HG03066 (cell line): ENCODE measurements around the gene ATG101.
"Not testable (repeated sequence)": the region's sequence is repeated elsewhere in the genome, so short reads cannot be mapped to it uniquely, and the experiment has no call there.

ENCODE experiments used
- ATAC-seq: cut with Tn5 transposase; IDR thresholded peaks from one replicate; pipeline ENCODE4 v1.9.1; 2021; ENCODE audit warnings: low read depth; ENCODE audit not compliant: unreplicated experiment

ATG101 gene

DNA sequence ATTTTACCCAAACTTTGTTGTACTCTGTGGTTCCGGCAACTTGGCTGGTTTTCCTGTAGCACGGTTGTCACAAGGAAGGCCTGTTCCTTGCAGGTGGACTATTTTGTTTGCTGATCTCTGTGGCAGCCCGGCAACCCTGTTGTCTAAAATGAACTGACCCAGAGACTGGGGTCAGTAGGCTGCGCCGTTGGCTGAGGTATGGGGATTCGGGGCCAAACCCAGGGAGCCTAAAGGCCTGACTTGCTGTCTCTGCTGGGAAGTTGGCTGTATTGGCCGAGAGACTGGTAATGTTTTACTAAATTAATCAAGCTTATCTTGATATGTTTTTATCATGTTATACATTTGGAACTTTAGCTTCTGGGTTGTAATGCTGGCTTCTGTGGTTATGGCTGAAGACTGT is 23.6 kb downstream of the ATG101 start:
- no peak for ATAC-seq

DNA sequence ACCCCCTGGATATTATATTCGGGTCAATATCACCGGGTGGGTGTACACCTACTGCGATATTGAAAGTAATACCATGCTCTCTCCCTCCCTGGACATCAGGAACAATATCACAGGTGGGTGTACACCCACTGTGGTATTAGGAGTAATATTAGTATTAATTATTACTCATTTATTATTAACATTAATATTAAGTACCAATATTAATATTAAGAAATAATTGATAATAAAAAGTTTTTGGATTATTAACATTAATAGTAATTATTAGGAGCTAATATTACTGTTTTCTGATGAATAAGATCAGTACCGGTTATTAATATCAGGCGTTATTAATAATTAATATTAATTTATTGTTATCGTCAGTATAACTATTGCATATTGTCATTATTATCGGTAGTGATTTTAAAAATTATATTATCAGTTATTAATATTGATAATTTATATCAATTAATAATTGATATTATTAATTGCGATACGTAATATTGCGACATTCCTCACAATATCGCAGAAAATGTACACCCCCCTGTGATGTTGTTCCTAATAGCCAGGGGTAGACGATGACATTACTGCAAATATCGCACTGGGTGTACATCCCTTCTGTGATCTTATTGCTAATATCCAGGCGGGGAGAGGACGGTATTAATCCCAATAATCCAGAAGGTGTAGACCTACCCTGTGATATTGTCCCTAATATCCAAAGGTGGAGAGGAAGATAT is 26.7 kb downstream of the ATG101 start:
- ATAC-seq: no peak

DNA sequence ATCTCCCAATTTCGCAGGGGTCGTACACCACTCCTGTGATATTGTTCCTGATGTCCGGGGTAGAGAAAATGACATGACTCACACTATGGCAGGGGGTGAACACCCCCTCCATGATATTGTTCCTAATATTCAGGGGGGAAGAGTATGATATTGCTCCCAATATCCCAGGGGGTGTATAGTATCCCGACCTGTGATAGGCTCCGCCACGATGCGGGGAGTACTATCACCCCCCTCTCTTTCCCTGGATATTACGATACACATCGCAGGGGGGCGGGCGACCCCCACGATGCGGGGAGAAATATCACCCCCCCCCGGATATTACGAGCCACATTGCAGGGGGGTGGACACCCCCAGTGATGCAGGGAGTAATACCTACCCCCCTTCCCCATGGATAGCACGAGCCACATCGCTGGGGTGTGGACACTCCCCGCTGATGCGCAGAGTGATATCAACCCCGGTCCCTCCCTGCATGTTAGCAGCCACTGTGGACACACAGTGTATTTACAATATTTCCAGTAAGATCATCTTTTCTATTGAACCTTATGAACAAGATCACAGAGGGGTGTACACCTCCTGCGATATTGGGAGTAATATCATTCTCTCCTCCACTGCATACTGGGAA is 27.4 kb downstream of the ATG101 start:
- no peak for ATAC-seq

DNA sequence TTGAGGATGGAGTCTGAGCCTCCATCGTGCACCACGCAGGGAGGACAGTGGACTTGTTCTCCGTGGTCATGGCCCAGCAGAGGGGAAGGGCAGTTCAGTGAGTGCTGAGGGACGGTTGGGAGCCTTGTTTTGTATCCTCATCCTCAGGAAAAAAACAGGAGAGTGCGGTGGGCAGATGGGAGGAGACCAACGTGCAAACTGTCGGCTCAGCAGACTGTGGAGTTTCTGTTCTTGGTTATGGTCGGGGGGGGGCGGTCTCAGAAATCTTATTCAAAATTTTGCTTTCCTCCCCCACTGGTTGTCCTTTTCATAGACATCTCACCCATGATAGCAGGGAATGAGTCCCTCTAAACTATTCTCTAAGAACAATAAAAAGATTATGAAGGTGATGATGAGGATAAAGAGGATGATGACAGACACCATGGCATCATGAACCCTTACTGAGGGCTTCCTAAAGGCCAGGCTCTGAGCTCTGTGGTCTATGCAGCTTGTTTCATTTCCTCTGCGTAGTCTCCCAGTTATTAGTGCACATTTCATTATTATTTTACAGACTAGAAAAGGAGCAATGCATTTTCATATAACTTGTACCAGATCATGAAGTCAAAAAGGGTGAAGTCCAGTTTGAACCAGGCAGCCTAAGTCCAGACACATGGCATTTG is 34.8 kb downstream of the ATG101 start:
- ATAC-seq: not testable (repeated sequence)

GRCh38 chr12:52116222-52117125 is 46.7 kb downstream of the ATG101 start:
- ATAC-seq: not testable (repeated sequence)

GRCh38 chr12:52117806-52118475 is 48.2 kb downstream of the ATG101 start:
- ATAC-seq: peak; percentile 34

- no peak for ATAC-seq
Observed at GRCh38 chr12:52119398-52120254, 49.8 kb downstream of the ATG101 start.

- ATAC-seq: no peak
Observed at GRCh38 chr12:52120951-52121823, 51.4 kb downstream of the ATG101 start.

- ATAC-seq: no peak
Observed at GRCh38 chr12:52121824-52122539, 52.2 kb downstream of the ATG101 start.

DNA sequence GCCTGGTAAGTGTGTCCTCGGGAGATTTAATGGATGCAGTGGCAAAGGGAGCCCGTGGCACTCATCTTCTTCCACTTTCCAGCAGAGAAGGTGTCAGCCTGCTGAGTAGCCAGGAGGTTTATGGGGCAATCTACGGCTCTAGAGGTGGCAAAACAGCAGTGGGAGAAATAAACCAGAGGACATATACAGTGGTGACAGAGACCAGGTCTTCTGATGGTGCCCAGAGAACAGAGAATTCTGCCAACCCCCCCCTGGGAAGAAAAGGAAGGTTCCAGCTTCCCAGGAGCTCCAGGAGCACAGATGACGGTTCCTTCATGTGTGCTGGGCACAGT is 52.7 kb downstream of the ATG101 start:
- no peak for ATAC-seq

GRCh38 chr12:52122904-52123303 is 53.1 kb downstream of the ATG101 start:
- ATAC-seq: no peak

DNA sequence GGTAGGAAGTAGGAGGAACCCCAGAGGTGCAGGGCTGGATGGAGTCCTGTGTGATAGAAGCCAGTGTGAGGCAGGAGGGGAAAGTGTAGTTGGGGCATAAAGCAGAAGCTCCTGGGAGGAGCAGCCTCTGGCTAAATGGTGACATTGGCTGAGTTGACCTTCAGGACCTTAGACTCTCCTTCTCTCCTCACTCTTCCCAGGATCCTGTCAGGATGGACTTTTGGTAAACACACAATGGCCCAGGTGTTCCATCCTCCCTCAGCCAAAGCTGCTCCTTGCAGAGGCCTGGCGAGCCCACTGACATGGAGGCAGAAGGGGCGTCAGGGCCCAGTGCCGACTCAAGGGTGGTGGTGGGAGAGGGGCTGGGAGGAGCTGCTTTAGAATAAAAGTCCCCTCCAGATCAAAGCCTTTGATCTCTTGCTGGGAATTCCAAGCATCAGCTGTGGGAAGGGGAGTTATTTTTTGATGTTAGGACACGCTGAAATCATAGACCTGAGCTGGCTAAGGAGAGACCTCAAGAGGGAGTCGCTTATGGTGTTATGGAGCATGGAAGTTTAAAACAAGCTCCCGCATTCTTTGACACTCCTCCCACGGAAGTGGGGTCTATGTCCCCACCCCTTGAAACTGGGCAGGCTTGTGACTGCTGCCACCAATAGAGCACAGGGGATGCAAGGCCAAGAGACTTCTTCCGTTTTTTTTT is 53.9 kb downstream of the ATG101 start:
- ATAC-seq: no peak

DNA sequence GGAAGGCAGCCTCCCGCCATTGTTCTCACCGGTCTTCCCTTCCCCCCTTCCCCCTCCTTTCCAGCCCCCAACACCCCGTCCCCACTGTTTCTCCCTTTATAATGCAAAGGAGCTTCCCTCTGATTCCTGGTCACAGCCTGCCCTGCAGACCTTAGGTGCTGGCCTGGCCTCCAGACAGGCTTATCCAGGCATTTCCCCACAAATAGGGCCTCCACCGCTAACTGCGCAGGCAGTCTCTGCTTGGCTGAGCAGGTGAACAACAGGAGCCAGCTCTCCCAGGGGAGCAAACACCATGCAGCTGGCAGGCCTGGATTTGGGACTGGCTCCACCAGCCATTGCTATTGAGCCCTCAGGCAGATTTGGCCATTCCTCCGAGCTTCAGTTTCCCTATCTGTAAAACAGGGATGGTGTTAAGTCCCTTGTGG is 55.7 kb downstream of the ATG101 start:
- ATAC-seq: no peak

- ATAC-seq: no peak
Observed at GRCh38 chr12:52126050-52126604, 56.3 kb downstream of the ATG101 start.
